Spleen (tissue), 11 donors: Measurements from ENCODE around the gene PRKCH. TPM values are rescaled to one million over a fixed set of nuclear protein-coding genes. Genes with fewer than 3 reads are reported as not detected.
A peak's percentile ranks its signal among the peaks of the same experiment; 100 is the strongest.

Experiments used
- DNase-seq: peaks from one replicate; pipeline ENCODE4 v3.0.0-alpha.2; 2020
- H3K27ac ChIP-seq, 8 donors: fragments of 200-600 bp; sonication (generic) in 7 of 8; 1 replicate in 4 of 8; 2 replicates in 4 of 8; pipeline versions ENCODE4 v1.5.0 to v1.8.0; 2016 to 2021; ENCODE audit warnings: inconsistent platforms in 4 of 8, mild to moderate bottlenecking in 4 of 8, moderate library complexity in 1 of 8
- H3K27me3 ChIP-seq, 7 donors: fragments of 200-600 bp; sonication (generic) in 6 of 7; replicated peaks in 1 of 7; 1 replicate in 4 of 7; 2 replicates in 3 of 7; pipeline versions ENCODE4 v1.5.0 to v1.8.0; 2016 to 2021; ENCODE audit warnings: inconsistent platforms in 3 of 7, mild to moderate bottlenecking in 1 of 7
- H3K36me3 ChIP-seq, 6 donors: fragments of 200-600 bp; sonication (generic) in 5 of 6; 1 replicate in 4 of 6; 2 replicates in 2 of 6; pipeline versions ENCODE4 v1.5.0 to v1.8.0; 2016 to 2021; ENCODE audit warnings: inconsistent platforms in 2 of 6
- H3K4me1 ChIP-seq, 6 donors: fragments of 200-600 bp; sonication (generic) in 5 of 6; 1 replicate in 3 of 6; 2 replicates in 3 of 6; pipeline versions ENCODE4 v1.5.0 to v1.8.0; 2016 to 2021; ENCODE audit warnings: inconsistent platforms in 3 of 6
- H3K4me3 ChIP-seq, 8 donors: fragments of 200-600 bp; sonication (generic) in 7 of 8; 1 replicate in 4 of 8; 2 replicates in 4 of 8; pipeline versions ENCODE4 v1.5.0 to v1.8.0; 2016 to 2021; ENCODE audit warnings: inconsistent platforms in 4 of 8, mild to moderate bottlenecking in 4 of 8, moderate library complexity in 2 of 8
- H3K9me3 ChIP-seq, 8 donors: fragments of 200-600 bp; sonication (generic) in 7 of 8; 1 replicate in 4 of 8; 2 replicates in 4 of 8; pipeline versions ENCODE4 v1.5.0 to v1.8.0; 2016 to 2021; ENCODE audit warnings: inconsistent platforms in 4 of 8
- POLR2A ChIP-seq, 3 donors: fragments of 450-650 bp; IDR thresholded peaks; one replicate each; pipeline ENCODE4 v1.5.1; 2017; ENCODE audit warnings: antibody characterized with exemption in 3 of 3, mild to moderate bottlenecking in 1 of 3
- POLR2AphosphoS5 ChIP-seq, 3 donors: sonication (generic); formaldehyde crosslinking; IDR thresholded peaks; one replicate each; pipeline ENCODE4 v1.5.1; 2017; ENCODE audit warnings: antibody characterized with exemption in 3 of 3
- WGBS, 5 donors: extraction: QIAGEN DNeasy Blood & Tissue Kit in 3 of 5; methylation state at CpG; one replicate each; pipeline versions ENCODE4 v1.1.5 to v1.1.7; 2013 to 2018; 5-methylcytosine and 5-hydroxymethylcytosine counted together
- intact Hi-C: fragments of 100-400 bp; cut with DNase I; formaldehyde crosslinking; loops from one replicate; pipeline ENCODE4 v1.15.0; 2023; ENCODE audit warnings: low total_unique reads
- polyA plus RNA-seq, 3 donors: library from polyadenylated mRNA; stranded (reverse); fragments of 200-250 nt; gene quantifications; one replicate each; pipeline ENCODE4 v1.2.1, GENCODE V29; 2013
- total RNA-seq, 7 donors: library from RNA; depleted of rRNA in 3 of 7; stranded (reverse); fragments of >200 nt in 3 of 7; fragmentation: NEBNext Ultra II Directional in 4 of 7; extraction: Animal tissue kit (Norgen Biotek cat#: 25700) in 4 of 7; gene quantifications; one replicate each; pipeline versions ENCODE4 v1.1.0 to v1.2.1, GENCODE V29; 2016 to 2021
- TF ChIP-seq, protein P1 (sequence below), 11 experiments: fragments of 200-600 bp in 7 of 11; fragments of 450-650 bp in 4 of 11; sonication (generic) in 4 of 11; IDR thresholded peaks in 8 of 11; conservative IDR thresholded peaks in 3 of 11; 1 replicate in 7 of 11; 2 replicates in 4 of 11; pipeline versions ENCODE4 v1.4.0 to v1.8.0; 2016 to 2021; ENCODE audit warnings: antibody characterized with exemption in 11 of 11, inconsistent platforms in 4 of 11, mild to moderate bottlenecking in 1 of 11
- donor health status: healthy with polysubstance abuse.
- donor health status: DM: no; HTN: no; CAD: no; lungs with moderate emphysema.
- donor health status: DM: no; HTN: no; CAD: no.
- donor health status: Bipolar disorder and iron deficiency.
- donor health status: healthy.
- donor health status: DM: no; HTN: no; CAD: no.
- donor health status: DM: yes; HTN: yes; CAD: no.

Gene PRKCH
- total and polyA plus RNA-seq, 10 donors, result 10.0 to 184 (median 105) TPM

DNA sequence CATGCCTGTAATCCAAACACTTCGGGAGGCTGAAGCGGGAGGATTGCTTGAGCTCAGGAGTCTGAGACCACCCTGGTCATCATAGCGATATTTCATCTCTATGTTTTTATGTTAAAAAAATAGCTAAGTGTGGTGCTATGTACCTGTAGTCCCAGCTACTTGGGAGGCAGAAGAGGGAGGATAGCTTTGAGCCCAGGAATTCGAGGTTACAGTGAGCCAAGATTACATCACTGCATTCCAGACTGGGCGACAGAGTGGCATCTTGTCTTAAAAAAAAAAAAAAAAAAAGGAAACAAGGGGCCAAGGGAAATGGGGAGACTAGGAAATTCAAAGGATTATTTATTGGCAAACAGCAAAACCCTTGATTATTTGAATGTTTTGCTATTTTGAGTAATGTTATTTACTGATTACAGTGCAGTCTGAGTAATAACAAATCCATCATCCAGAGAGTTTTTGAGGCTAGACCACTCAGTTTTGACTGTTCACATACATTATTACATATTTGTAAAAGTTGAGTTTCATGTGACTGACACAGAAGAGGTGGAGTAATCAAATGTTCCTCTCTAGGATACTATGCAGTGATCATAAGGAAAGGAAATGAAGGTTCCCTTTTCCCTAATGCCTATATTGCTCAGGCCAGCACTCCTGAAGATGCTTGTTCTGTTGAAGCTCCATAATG is 40.8 kb downstream of the PRKCH start:
- no peaks in the 10 kb centered on the region for H3K9me3 ChIP-seq
- H3K4me3 ChIP-seq, result no peak overlapping the region
- H3K4me1 ChIP-seq, result peaks cover 16 to 93% (median 70%) of the 10 kb centered on the region in 6 donors
- H3K27me3 ChIP-seq, result no peaks in the 10 kb centered on the region
- WGBS, 5 donors, result 77 to 85% (median 81%) methylated on average over 5 of the region's 5 CpGs
- DNase-seq, result no peak
- intact Hi-C loops, result no loop called here
- TF ChIP-seq POLR2AphosphoS5 (IDR thresholded peaks at IDR 0.05), result no peak
- TF ChIP-seq, protein P1, sequence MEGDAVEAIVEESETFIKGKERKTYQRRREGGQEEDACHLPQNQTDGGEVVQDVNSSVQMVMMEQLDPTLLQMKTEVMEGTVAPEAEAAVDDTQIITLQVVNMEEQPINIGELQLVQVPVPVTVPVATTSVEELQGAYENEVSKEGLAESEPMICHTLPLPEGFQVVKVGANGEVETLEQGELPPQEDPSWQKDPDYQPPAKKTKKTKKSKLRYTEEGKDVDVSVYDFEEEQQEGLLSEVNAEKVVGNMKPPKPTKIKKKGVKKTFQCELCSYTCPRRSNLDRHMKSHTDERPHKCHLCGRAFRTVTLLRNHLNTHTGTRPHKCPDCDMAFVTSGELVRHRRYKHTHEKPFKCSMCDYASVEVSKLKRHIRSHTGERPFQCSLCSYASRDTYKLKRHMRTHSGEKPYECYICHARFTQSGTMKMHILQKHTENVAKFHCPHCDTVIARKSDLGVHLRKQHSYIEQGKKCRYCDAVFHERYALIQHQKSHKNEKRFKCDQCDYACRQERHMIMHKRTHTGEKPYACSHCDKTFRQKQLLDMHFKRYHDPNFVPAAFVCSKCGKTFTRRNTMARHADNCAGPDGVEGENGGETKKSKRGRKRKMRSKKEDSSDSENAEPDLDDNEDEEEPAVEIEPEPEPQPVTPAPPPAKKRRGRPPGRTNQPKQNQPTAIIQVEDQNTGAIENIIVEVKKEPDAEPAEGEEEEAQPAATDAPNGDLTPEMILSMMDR (IDR thresholded peaks at IDR 0.05 in 8 of 11, conservative IDR thresholded peaks at IDR 0.05 in 3 of 11), result no peak
- TF ChIP-seq POLR2A (IDR thresholded peaks at IDR 0.05), result no peak
- peak overlapping the region in 1 of 8 donors; percentile 53 for H3K27ac ChIP-seq
- no peaks in the 10 kb centered on the region for H3K36me3 ChIP-seq

GRCh38 chr14:61364243-61364642 is 42.9 kb downstream of the PRKCH start:
- H3K4me1 ChIP-seq, result peaks cover 3 to 93% (median 70%) of the 10 kb centered on the region in 6 donors
- WGBS, 5 donors, result 74 to 82% (median 79%) methylated on average over 2 of the region's 2 CpGs

GRCh38 chr14:61365667-61366212 is 44.4 kb downstream of the PRKCH start:
- Histone ChIP-seq H3K36me3 (no peaks in the 10 kb centered on the region), H3K9me3 (no peaks in the 10 kb centered on the region), H3K4me1 (peaks cover 3 to 93% (median 68%) of the 10 kb centered on the region in 6 donors), H3K27ac (peak overlapping the region in 2 of 8 donors; percentile 30 to 48), H3K27me3 (no peaks in the 10 kb centered on the region), H3K4me3 (no peak overlapping the region)
- TF ChIP-seq, protein P1 (IDR thresholded peaks at IDR 0.05 in 8 of 11, conservative IDR thresholded peaks at IDR 0.05 in 3 of 11), result no peak
- TF ChIP-seq POLR2AphosphoS5 (IDR thresholded peaks at IDR 0.05), result no peak
- TF ChIP-seq POLR2A (IDR thresholded peaks at IDR 0.05), result no peak
- WGBS, 5 donors, result 62 to 73% (median 71%) methylated on average over 3 of the region's 3 CpGs
- DNase-seq, result no peak
- intact Hi-C loops, result no loop called here

More at GRCh38 chr14:61364243-61364642, 42.9 kb downstream of the PRKCH start:
- TF ChIP-seq POLR2A (IDR thresholded peaks at IDR 0.05) (no peak), POLR2AphosphoS5 (IDR thresholded peaks at IDR 0.05) (no peak)
- TF ChIP-seq, protein P1 (IDR thresholded peaks at IDR 0.05 in 8 of 11, conservative IDR thresholded peaks at IDR 0.05 in 3 of 11), result no peak
- Histone ChIP-seq H3K9me3 (no peaks in the 10 kb centered on the region), H3K4me3 (no peak overlapping the region), H3K27me3 (no peaks in the 10 kb centered on the region), H3K36me3 (no peaks in the 10 kb centered on the region), H3K27ac (peak overlapping the region in 1 of 8 donors; percentile 29)
- no peak for DNase-seq
- intact Hi-C loops, result no loop called here

GRCh38 chr14:61368114-61368710 is 46.8 kb downstream of the PRKCH start:
- H3K27ac ChIP-seq, result peak overlapping the region in 4 of 8 donors; percentile 13 to 49 (median 32)
- no peaks in the 10 kb centered on the region for H3K36me3 ChIP-seq
- TF ChIP-seq, protein P1 (IDR thresholded peaks at IDR 0.05 in 8 of 11, conservative IDR thresholded peaks at IDR 0.05 in 3 of 11), result no peak
- no peak for TF ChIP-seq POLR2AphosphoS5 (IDR thresholded peaks at IDR 0.05)
- TF ChIP-seq POLR2A (IDR thresholded peaks at IDR 0.05), result no peak
- H3K9me3 ChIP-seq, result peaks cover 0 to 6% (median under 1%) of the 10 kb centered on the region in 8 donors
- no peak for DNase-seq
- H3K4me1 ChIP-seq, result peaks cover 6 to 90% (median 59%) of the 10 kb centered on the region in 6 donors
- intact Hi-C loops, result no loop called here
- 65 to 75% (median 73%) methylated on average over 5 of the region's 5 CpGs for WGBS, 5 donors
- no peak overlapping the region for H3K4me3 ChIP-seq
- no peaks in the 10 kb centered on the region for H3K27me3 ChIP-seq
